HepG2 (cell line): ENCODE data around the gene ESX1. TPM values are rescaled to one million over a fixed set of nuclear protein-coding genes. Genes with fewer than 3 reads are reported as not detected.

Experiments
- ATAC-seq: fragments of 200-7000 bp; cut with Tn5 transposase; 3 replicates; pipeline ENCODE4 v1.9.1; 2020; ENCODE audit warnings: mild to moderate bottlenecking, moderate library complexity
- BruUV-seq: library from RNA; stranded (reverse); fragments of 400-500 nt; replicated peaks from 2 replicates; lab custom pipeline; 2021; lab: Mats Ljungman, UMichigan
- CTCF ChIA-PET: fragments of 300-600 bp; formaldehyde crosslinking; extraction: SDS; loops from one replicate; lab custom pipeline; 2021; ENCODE audit warnings: low total read pairs, inconsistent platforms, low intra/inter-chr PET ratio; lab: Yijun Ruan, JAX
- POLR2A ChIA-PET: fragments of 350-600 bp; sonication (Branson Sonifier 250); formaldehyde crosslinking; loops from one replicate; lab custom pipeline; 2020; ENCODE audit warnings: antibody characterized with exemption, inconsistent platforms; lab: Yijun Ruan, JAX
- DNase-seq: peaks from one replicate; pipeline ENCODE4 v3.0.0-alpha.2; 2015; ENCODE audit warnings: low spot score
- FAIRE-seq: peaks from 3 replicates; lab custom pipeline; 2011; peaks lifted over from hg19 to GRCh38; lab: Jason Lieb, UNC
- H2AFZ ChIP-seq: one replicate; pipeline ENCODE4 v1.6.1; 2011; ENCODE audit warnings: low read length, inconsistent platforms
- H3K27ac ChIP-seq: fragments of 300-600 bp; 3 replicates; pipeline ENCODE4 v1.8.0; 2011; ENCODE audit warnings: mixed run types, mild to moderate bottlenecking, mixed read lengths, low read length, inconsistent platforms; ENCODE audit not compliant: insufficient read depth; ENCODE audit errors: extremely low read length
- H3K27me3 ChIP-seq, 2 experiments: fragments of 200-600 bp in 1 of 2; 2 replicates in 1 of 2; 3 replicates in 1 of 2; pipeline versions ENCODE4 v1.6.0 to v1.8.0; 2011; ENCODE audit warnings: low read length in 2 of 2, mild to moderate bottlenecking in 2 of 2, moderate library complexity in 2 of 2, inconsistent platforms in 1 of 2; ENCODE audit not compliant: insufficient read depth in 2 of 2, control insufficient read depth in 1 of 2
- H3K36me3 ChIP-seq, 2 experiments: fragments of 200-600 bp in 1 of 2; replicated peaks in 1 of 2; 2 replicates in 1 of 2; 3 replicates in 1 of 2; pipeline versions ENCODE4 v1.5.1 to v1.8.0; 2011; ENCODE audit warnings: low read length in 2 of 2, inconsistent platforms in 1 of 2; ENCODE audit not compliant: insufficient read depth in 2 of 2, control insufficient read depth in 1 of 2
- H3K4me1 ChIP-seq: 2 replicates; pipeline ENCODE4 v1.5.1; 2012; ENCODE audit warnings: low read length, inconsistent platforms; ENCODE audit not compliant: insufficient read depth
- H3K4me2 ChIP-seq: 2 replicates; pipeline ENCODE4 v1.6.0; 2011; ENCODE audit warnings: low read depth, low read length, inconsistent platforms
- H3K4me3 ChIP-seq, 3 experiments: fragments of 200-600 bp in 1 of 3; sonication (generic), shearing (Covaris generic) in 1 of 3; replicated peaks in 1 of 3; 2 replicates each; pipeline ENCODE4 v1.5.1; 2011 to 2016; ENCODE audit warnings: low read length in 3 of 3, inconsistent platforms in 2 of 3, low read depth in 2 of 3, mild to moderate bottlenecking in 2 of 3, control low read depth in 1 of 3, mixed read lengths in 1 of 3; ENCODE audit not compliant: insufficient read depth in 1 of 3
- H3K79me2 ChIP-seq: one replicate; pipeline ENCODE4 v1.6.1; 2011; ENCODE audit warnings: low read length, inconsistent platforms; ENCODE audit not compliant: insufficient read depth
- H3K9ac ChIP-seq: 2 replicates; pipeline ENCODE4 v1.6.0; 2011; ENCODE audit warnings: mild to moderate bottlenecking, low read depth, low read length, inconsistent platforms; ENCODE audit not compliant: insufficient read depth
- H3K9me3 ChIP-seq: 2 replicates; pipeline ENCODE4 v1.5.1; 2012; ENCODE audit warnings: mild to moderate bottlenecking, low read length
- H4K20me1 ChIP-seq: 2 replicates; pipeline ENCODE4 v1.6.0; 2011; ENCODE audit warnings: inconsistent platforms, mild to moderate bottlenecking, low read length, moderate library complexity; ENCODE audit not compliant: insufficient read depth
- ATF2 ChIP-seq: sonication (generic); formaldehyde crosslinking; IDR thresholded peaks from 2 replicates; pipeline ENCODE4 v1.4.0; 2020; ENCODE audit warnings: missing genetic modification reagents
- DDIT3 ChIP-seq: sonication (generic); formaldehyde crosslinking; IDR thresholded peaks from 2 replicates; pipeline ENCODE4 v1.4.0; 2020; ENCODE audit warnings: mild to moderate bottlenecking, missing genetic modification reagents
- HOXA7 ChIP-seq: sonication (generic); formaldehyde crosslinking; IDR thresholded peaks from 2 replicates; pipeline ENCODE4 v1.8.1; 2022; ENCODE audit warnings: mild to moderate bottlenecking, missing genetic modification reagents, moderate library complexity
- MZF1 ChIP-seq: sonication (generic); formaldehyde crosslinking; IDR thresholded peaks from 2 replicates; pipeline ENCODE4 v1.8.1; 2023; ENCODE audit warnings: mild to moderate bottlenecking, missing genetic modification reagents, borderline replicate concordance
- RARA ChIP-seq: IDR thresholded peaks from 2 replicates; pipeline ENCODE4 v1.6.1; 2016; ENCODE audit warnings: missing genetic modification reagents, missing compliant biosample characterization
- STAT5B ChIP-seq: sonication (generic); formaldehyde crosslinking; IDR thresholded peaks from 2 replicates; pipeline ENCODE4 v1.4.0; 2020; ENCODE audit warnings: missing genetic modification reagents
- THAP7 ChIP-seq: sonication (generic); formaldehyde crosslinking; IDR thresholded peaks from 2 replicates; pipeline ENCODE4 v1.8.1; 2023; ENCODE audit warnings: mild to moderate bottlenecking, missing genetic modification reagents
- WGBS: methylation state at CpG from one replicate; pipeline ENCODE4 v1.1.6; 2017; ENCODE audit warnings: low lambda C conversion rate; 5-methylcytosine and 5-hydroxymethylcytosine counted together
- in situ Hi-C: cut with HindIII; loops from 2 replicates; pipeline ENCODE4 v1.10.0; 2017; ENCODE audit warnings: low pct_unique_long_range_greater_than_20kb; ENCODE audit not compliant: extremely low pct_ligation_motif_present
- intact Hi-C: fragments of 100-400 bp; cut with micrococcal nuclease; formaldehyde crosslinking; loops from one replicate; pipeline ENCODE4 v1.10.0; 2022; ENCODE audit not compliant: unreplicated experiment
- polyA plus RNA-seq, 8 experiments: library from polyadenylated mRNA; depleted of rRNA in 3 of 8; stranded (reverse) in 7 of 8; unstranded in 1 of 8; fragments of >200 nt; fragmentation: Illumina TruSeq in 4 of 8; extraction: Trizol in 4 of 8; gene quantifications; 2 replicates each; pipeline versions ENCODE4 v1.2.1 to v1.2.3, GENCODE V29; 2011 to 2016; ENCODE audit warnings: low read depth in 4 of 8, missing spikeins in 1 of 8, mixed read lengths in 1 of 8; ENCODE audit not compliant: insufficient read depth in 1 of 8
- total RNA-seq, 5 experiments: library from RNA; depleted of rRNA; stranded (reverse); fragments of >200 nt; fragmentation: Illumina TruSeq; extraction: Trizol; gene quantifications; 2 replicates each; pipeline ENCODE4 v1.2.3, GENCODE V29; 2016; ENCODE audit warnings: low read depth in 1 of 5

Gene ESX1
- total and polyA plus RNA-seq, 2 of the 13 experiments (the other 11 are each of a cell fraction or from before 2014, with no cell fraction given), result not detected

GRCh38 chrX:104270212-104270611 lies 15.5 kb upstream of the ESX1 start:
- intact Hi-C loops (no loop called here), in situ Hi-C loops (no loop called here)
- Histone ChIP-seq H3K27ac (no peak overlapping the region), H3K36me3 (no peaks in the 10 kb centered on the region), H2AFZ (no peak overlapping the region), H3K9ac (no peak overlapping the region), H3K4me1 (no peaks in the 10 kb centered on the region), H4K20me1 (no peaks in the 10 kb centered on the region), H3K4me2 (no peak overlapping the region), H3K27me3 (no peaks in the 10 kb centered on the region), H3K9me3 (no peaks in the 10 kb centered on the region), H3K4me3 (no peak overlapping the region)
- CTCF ChIA-PET, result interaction anchor here (1.3 kb wide), 1 partner anchor 75 kb away, joined by 7 read pairs; no protein-coding TSS in a partner anchor
- DNase-seq (no peak), FAIRE-seq (no peak), ATAC-seq (peak; percentile 36; the same call in 1 of the 3 replicates)
- WGBS, result 57% methylated on average over 5 of the region's 6 CpGs
- POLR2A ChIA-PET, result no interaction called here
- no peak for TF ChIP-seq THAP7 (CRISPR knock-in tag)
- TF ChIP-seq MZF1 (CRISPR knock-in tag), result no peak
- TF ChIP-seq STAT5B, result no peak
- no peak for TF ChIP-seq ATF2 (CRISPR knock-in tag)
- TF ChIP-seq HOXA7 (CRISPR knock-in tag), result no peak
- no peak for TF ChIP-seq RARA
- TF ChIP-seq DDIT3 (CRISPR knock-in tag), result no peak
- TF ChIP-seq, all 625 proteins: peak for 0
- no peaks in the 10 kb centered on the region for H3K79me2 ChIP-seq
- BruUV-seq, result no TSS peak
